UCSD-AML1 (cell line): ENCODE results near the gene TGFBR3.

Source experiments
- DNase-seq: peaks from one replicate; lab custom pipeline; 2025; ENCODE audit not compliant: unreplicated experiment; lab: John Stamatoyannopoulos, UW

Gene TGFBR3

DNA sequence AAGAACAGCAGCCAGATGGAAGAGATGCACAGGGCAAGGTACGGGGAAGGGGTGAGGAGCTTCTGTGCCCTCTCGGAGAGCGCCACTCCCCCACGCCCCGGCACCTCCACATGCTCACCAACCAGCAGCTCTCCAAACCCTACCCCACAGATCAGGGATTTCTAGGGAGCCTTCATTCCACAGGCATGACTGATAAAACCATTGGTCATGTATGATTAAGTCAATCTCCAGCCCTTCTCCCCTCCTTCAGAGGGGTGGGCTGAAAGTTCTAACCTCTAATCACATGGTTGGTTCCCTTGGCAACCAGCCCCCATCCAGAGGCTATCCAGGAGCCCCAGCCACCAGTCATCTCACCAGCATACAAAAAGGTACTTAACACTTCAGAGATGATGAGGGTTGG lies 144.7 kb downstream of the TGFBR3 start:
- DNase-seq = no peak

DNA sequence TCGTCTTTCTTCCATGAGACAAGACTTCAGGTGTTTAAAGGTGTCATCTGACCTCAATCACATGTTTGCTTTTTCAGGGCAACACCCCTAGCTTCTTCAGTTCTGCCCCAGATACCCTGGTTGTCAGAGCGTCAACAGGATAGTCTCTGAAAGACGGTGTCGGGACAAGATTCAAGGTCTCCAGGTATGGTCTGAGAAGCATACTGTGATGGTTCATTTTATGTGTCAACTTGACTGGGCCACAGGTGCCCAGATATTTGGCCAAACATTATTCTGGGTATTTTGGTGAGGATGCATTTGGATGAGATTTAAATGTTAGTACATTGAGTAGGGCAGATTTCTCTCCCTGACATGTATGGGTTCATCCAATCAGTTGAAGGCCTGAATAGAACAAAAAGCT lies 148.3 kb downstream of the TGFBR3 start:
- DNase-seq = no peak

DNA sequence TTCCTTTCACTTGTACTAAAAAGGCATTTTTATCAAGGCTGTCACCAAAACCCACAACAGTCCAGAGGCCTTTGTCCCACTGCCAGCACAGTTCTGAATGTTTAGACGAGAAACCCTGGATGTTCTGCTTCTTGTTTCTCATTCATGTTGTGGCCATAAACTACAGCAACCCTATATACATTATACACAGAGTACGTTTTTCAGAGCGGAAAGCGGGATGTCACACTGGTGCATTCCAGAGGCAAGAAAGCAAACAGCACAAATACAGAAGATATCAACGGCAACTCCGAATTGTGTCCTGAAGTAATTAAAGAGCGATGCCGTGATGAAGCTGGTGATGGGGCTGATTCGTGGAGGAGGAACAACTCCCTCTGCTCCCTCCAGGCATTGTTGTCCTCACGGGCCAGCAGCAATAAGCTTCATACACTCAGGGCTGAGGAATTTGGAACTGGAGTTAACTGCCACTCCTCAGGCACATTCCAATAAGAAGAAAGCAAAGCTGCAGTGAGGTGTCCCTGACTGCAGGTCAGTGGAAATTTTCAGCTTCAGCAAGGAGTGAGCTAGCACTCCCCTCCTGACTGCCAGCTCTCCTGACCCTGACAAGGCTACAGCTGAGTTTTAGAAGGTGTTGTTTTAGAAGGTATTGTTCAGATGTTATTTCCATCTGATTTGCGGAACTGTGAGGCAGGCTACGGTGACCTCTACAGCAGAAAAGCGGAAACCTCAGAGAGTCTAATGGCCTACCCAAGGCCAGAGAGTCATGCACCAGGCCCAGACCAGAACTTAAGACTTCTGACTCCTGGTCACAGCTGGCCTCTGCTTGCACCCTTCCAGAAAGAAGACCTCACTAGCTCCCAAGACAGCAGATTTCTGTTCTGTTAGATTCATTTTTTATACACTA lies 149.0 kb downstream of the TGFBR3 start:
- no peak for DNase-seq

DNA sequence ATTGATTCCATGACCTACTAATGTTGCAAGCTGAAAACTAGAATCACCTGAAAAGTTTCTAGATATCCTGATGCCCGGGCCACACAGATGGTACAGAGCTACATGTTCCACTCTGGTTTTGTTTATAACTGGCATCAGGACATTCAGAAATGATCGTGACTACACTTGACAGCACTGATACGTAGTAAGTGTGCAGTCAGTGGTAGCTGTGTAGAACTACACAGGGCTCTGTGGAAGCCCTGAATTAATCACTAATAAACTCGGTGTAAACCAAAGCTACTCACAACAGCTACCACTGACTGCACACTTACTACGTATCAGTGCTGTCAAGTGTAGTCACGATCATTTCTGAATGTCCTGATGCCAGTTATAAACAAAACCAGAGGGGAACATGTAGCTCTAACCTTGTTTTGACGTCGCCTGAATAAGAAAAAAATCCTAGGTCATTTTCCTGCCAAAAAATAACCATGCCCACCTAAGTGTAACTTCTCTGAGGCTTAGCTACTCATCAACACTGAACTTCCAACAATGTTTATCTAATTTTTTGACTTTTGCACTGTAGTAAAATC lies 149.7 kb downstream of the TGFBR3 start:
- no peak for DNase-seq

DNA sequence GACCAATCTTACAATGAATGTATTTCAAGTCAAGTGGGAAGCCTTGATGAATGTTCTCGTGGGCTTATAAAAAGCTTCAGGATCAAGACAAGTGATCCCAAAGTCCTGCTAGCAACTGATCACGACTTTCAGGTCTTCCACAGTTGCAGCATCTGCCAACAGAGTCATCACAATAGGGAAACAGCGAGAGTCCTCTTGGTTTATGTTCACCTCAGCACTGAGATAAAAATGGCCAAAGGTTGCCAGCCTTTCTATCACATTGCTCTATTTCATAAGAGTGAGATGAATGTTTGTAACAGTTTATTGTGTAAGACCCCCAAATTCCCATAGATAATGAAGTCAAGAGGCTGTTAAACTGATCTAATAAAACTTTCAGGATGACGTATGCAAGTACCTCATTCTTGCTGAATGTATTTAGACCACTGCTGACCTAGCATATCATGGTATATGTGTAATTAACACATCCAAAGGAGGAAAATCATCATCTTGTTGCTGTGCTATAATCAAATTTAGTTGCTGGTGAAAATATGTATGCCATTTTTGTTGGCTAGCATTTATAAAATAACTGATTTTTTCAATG lies 150.6 kb downstream of the TGFBR3 start:
- no peak for DNase-seq

DNA sequence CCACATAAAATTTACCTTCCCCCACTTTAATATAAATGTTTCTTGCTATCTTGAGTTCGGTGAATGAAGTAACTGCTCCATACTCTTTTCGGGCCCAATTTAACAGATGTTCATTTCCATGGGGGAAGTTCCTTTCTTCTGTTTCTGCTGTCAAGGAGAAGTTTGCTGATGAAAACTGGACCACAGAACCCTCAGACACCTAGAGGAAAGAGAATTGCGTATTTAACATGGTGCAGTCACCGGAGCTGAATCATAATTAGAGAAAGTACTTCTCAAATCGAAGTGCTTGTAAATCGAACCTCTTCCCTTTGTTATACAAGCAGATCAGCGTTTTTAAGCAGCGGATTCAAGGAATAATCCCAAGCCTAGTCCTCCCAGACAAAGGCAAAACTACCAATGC lies 151.2 kb downstream of the TGFBR3 start:
- no peak for DNase-seq

DNA sequence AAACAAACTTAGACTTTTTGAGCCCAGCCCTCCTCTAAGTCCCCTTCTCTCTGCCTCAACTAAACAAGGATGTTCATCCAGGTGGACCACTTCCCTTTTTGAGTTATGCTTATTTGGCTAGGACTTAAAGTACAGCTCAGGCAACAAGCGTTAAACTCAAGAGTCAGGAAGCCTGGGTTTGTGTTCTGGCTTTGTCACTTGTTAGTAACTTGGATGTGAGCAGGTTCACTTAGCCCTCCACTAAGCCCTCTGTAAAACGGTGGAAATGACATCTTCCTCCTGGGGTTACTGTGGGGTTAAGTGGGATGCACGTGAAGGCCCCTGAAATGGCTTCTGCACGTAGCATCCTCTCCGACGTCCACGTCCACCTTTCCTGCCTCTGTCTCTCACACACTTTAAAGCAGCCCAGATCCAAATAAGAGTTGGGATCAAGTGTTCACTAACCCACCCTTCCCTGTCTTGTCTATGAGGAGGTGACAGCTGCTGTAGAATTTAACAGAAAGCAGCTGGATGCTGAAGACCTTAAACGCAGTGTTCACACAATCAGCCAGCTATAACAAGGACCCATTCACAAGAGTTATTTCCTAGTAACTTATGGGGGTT lies 152.7 kb downstream of the TGFBR3 start:
- no peak for DNase-seq

DNA sequence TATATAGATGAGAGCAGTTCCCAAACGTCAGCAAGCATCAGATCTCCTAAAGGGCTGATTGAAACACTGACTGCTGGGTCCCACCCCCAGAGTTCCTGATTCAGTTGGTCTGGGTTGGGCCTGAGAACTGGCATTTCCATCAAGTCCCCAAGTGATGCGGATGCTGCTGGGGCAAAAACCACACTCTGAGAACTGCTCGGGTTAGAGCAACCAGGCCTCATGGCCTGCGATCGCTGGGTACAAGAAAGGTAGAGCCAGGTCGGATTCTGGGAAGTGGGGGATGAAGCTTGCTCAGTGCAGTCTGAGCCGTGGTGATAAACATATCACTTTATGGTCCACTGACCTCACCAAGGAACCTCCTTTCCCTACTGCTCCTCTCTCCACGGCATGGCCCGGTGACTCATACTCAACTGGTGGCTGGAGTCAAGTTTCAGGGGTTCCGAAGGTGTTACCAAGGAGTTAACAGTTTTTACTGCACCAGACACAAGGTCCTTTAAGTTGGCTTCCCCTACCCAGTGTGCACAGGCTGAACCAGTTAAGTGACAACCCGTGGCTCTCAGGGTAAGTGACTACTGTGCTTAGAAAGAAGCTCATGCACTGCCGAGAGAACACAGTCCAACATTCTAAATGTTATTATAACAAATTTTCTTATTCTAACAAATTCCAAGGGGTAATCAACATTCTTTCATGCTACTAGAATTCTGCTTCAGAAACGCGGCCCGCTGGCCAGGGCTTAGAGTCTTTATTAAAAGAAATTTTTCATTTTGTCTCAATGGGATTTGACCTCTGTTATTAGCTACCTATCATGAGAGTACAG lies 153.5 kb downstream of the TGFBR3 start:
- no peak for DNase-seq

DNA sequence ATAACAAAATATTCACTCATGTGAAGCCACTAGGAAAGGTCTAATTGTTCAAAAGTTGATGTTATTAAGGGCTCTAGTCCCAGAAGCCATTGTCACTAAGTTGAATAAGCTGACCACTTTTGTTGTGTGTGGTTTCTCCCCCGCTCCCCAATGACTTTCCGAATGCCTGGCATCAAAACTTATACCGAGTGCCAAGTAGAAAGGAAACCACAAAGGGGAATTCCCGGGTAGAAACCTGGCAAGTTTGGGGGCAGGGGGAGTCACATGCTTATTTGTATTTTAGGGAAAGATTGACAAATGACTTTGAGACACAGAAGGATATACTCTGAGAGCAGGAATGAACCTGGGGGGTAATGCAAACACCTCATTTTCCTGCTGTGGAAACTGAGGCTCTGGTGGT lies 154.1 kb downstream of the TGFBR3 start:
- DNase-seq = no peak

DNA sequence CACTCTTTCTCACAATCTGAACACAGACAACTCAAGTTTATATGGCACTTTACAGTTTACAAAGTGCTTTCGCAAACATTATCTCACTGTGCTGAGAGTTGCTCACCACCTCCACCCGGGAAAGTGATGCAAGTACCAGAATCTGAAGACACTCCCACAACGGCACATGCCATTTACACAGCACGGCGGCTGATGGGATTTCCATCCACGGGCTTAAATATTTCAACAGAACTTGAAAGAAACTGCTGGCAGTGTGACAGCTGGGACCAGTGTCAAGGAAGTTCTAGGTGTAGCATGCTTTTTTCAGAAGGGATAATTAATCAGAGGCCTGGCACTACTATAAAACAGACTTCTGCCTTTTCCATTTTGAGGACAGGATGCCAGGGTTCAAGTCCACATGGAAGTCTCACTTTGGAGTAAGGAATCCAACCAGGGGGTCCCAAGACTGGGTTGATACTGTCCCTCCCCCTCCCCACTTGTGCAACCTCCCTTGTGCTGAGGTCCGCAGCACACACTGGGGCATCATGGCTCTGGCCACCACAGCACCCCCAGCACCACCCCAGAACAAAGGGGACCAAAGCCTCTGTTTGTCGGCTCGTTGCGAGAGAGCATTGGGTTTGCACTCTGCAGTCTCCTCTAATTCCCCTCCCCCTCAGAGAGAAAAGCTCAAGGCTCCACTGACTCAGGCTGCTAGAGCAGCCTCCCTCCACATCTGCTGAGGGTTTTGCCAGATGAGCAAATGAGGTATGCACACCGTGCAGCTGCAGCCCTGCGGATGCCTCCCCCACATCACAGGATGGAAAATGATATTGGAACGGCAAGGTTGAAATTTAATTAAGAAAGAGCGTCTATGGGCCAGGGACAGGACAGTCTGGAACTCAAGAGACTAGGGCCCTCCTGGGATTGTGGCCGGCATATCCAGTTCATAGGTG lies 154.9 kb downstream of the TGFBR3 start:
- no peak for DNase-seq

DNA sequence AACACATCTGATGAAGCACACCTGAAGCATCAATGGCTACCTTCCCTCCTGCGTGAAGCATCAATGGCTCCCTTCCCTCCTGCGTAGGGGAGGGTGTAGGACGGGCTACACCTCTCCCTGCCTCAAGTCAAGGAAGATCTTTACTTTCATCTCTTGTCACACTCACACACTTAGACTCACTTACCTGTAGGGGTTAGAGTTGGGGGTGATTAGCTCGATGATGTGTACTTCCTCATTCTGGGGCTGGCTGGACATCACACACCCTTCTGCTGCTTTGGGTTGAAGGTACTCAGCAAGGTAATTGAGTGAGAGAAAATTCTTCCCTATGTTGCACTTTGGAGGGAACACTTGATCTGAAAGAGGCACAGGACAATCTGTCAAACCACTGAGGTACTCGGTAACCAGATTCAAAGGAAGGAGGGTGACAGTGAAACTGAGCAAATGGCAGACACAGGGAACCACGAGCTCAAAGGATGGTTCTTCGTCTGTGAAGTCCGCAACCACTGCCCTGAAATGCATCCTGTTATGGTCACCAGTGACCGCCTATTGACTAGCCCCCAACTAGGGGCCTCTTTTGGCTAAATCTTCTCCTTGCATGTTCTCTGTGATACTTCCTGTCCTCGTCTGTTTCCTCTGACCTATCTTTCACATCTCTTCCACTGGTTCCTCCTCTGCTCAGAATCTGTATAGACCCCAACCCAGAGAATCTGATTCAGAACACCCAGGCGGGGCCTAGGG lies 156.2 kb downstream of the TGFBR3 start:
- DNase-seq = no peak

DNA sequence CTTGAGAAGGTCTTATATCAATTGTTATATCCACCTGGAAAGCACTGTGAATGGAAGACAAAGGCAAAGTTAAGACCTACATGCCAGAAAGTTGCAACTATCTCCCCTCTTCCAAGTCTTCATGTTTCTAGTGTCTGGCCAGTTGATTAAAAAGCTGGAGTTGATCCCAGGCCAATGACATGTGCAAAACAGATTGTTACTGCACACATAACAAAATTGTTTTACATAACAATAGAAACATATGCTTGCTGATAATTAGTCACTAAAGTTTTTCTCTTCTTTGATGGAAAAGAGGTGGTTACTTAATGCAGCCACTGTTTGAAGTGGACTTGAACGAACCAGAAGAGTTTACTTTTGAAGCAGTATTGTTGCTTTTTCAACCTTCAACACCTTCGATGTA lies 158.2 kb downstream of the TGFBR3 start:
- no peak for DNase-seq

DNA sequence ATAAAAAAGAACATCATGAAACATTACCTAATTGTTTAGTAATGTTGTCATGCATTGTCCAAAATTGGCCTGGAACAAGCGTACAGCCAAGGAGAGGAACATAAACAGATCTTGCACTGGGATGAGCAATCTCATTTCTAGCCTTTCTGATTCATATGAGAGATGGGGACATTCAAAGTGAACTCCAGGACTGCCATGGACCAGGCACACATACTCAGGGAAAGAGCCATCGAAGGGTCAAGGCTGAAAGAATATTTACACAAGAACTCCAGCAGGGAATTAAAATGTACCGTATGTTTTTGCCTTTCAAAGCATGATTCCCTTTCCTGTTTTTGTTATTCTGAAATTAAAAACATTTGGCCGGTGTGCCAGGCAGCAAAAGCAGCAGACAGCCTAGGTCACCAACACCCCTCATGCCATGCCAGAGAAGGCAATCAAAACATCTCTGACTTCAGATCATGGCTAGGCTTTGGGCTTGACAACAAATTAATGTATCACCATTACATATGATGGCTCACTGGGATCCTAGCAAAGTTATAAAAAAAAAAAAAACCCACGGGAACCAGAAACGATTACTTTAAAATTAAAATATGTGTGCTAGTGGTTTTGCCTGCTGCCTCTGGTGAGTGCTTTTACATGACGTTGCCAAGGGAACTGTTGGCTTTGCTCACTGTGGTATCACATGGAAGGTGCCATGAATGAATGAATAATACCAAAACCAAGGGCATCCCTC lies 159.8 kb downstream of the TGFBR3 start:
- DNase-seq = no peak

DNA sequence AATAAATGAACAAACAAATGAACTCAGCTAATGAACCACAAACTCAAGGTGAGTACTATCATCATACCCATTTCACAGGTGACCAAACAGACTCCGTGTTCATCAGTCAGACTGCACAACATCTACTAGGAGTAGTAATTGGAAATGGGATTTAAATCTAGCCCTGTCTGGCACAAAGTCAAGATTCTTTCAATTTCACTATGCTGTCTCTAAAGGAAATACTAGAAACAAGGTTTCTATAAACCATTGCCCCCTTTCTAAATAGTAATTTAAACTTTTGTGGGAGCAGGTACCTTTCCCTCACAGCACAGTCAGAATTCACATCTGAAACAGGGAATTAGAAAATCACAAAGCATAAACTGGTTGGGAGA lies 160.3 kb downstream of the TGFBR3 start:
- no peak for DNase-seq

DNA sequence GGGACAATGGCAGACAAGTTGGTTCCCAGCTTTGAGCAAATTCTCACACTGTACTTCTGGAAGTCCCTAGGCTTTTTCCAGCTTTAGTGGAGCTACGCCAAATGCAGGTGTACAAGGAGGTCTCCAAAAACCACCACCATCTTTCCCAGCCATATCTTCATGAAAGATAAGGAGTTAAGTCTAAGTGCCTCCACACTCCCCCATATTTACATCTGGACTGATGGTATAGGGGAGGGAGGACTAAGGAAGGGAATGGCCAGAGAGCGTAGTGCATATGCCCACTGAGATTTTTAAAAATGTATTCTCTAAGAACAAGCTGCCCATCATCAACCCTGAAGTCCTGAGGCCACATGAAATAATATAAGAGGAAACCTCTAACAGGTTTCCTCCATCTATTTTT lies 161.3 kb downstream of the TGFBR3 start:
- DNase-seq = no peak

DNA sequence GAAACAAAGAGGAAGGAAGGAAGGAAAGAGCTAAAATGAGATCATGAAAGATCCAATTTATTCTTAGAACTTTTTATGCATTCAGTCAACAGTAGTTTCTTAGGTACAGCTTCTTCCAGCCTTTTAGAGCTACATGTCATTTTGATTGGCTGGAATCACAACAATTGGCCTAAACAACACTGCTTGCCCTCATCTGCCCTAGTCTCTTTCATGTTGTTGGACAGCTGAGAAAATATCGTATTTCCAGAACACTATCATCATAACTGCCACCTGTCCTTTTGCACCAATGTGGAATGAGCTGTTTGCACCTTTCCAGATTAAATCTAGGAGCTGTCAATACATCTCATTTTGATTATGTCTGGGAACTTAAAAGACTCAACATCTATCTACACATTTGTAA lies 161.7 kb downstream of the TGFBR3 start:
- no peak for DNase-seq

DNA sequence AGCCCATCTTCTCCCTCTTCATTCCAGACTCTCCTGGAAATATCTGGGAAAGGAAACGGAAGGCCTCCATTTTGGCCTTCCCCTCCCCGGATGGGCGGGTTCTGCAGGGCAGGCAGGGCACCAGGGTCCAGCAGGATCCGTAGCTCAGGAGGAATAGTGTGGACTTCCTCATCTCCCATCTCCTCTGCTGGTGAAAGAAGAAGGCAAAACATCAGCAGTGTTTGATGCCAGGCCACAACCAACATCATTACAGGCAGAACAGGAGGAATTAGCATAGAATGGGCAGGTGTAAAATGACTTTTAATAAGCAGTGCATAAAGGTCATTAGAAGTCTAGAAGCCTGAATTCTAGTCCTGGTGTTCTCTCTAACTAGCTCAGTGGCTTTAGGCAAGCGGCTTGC lies 165.9 kb downstream of the TGFBR3 start:
- DNase-seq = no peak

DNA sequence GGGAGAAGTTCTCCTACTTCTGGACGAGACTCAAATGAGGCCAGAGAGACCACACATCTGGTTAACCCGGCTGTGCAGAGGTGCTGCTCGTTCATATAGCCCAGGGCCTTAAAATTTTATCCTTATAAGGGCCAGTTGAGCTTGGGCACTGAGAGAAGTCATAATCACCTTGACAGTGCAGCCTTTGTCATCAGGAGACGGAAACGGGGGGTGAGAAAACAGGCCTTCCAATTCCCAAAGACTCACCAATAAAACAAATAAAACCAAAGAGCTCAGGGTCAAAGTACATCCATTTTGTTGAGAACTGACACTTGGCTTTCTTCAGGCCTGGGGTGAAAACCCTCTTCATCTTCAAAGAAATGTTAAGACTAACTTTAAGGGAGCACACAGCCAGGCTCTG lies 167.1 kb downstream of the TGFBR3 start:
- DNase-seq = no peak

DNA sequence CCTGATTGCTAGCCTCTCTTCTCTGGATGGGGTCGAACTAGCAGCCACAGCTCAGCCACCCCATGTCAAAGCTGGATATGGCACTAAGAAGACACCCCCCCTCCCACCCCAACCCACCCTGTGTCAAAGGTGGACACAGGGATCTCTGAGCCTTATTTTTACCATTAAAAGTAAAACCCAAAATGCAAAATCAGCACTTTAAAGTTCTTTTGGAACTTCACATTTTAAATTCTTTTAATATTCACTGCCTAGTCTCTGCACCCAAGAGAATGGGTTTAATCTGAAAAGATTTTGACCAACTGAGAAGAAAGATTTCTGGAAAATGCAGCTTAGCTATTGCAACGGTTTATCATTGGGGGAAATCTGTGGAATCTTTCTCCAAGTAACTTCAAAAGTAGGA lies 167.6 kb downstream of the TGFBR3 start:
- DNase-seq = no peak
